Measurements from ENCODE around the gene PPP1R7. TPM values are rescaled to one million over a fixed set of nuclear protein-coding genes. Genes with fewer than 3 reads are reported as not detected.

Gene PPP1R7
- total RNA-seq, 4 donors from 2014 or later = 58.7 to 74.0 (median 68.8) TPM

GRCh38 chr2:241141214-241141770, 9.0 kb upstream of the PPP1R7 start:
- DNase-seq = no peak
- Histone ChIP-seq H3K4me3 (replicated peaks in 1 of 3) (no peak overlapping the region), H3K4me1 (no peaks in the 10 kb centered on the region), H3K27me3 (no peaks in the 10 kb centered on the region), H3K27ac (no peak overlapping the region), H3K36me3 (peaks cover 0 to 3% of the 10 kb centered on the region in 2 donors), H3K9me3 (no peaks in the 10 kb centered on the region)
- intact Hi-C loops (cut with DNase I) = no loop called here
- no peak for TF ChIP-seq CTCF (IDR thresholded peaks at IDR 0.05)
- 94 to 95% methylated on average over 14 of the region's 14 CpGs for WGBS, 2 donors

DNA sequence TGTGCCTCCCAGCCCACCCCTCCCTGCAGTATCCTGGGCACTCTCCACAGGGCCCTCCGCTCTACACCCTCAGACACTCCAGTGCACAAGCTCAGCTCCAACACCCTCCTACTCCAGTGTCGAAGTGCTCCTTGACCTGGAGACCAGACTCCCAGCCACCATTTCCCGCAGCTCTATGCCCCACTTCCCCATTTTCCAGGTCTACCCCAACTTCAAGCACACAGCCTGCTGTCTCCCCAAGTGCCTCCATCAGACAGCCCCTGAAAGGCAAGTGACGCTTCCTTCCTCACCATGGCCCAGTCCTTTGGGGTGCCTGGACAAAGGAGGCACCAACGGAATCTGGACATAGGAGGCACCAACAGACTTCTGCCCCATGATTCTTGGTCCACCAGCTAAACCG, 8.2 kb upstream of the PPP1R7 start:
- H3K27me3 ChIP-seq = no peaks in the 10 kb centered on the region
- no peaks in the 10 kb centered on the region for H3K36me3 ChIP-seq
- 86 to 95% methylated on average over 5 to 6 of the region's 6 CpGs for WGBS, 2 donors
- no peak overlapping the region for H3K4me3 ChIP-seq (replicated peaks in 1 of 3)
- no peak for DNase-seq
- intact Hi-C loops (cut with DNase I) = no loop called here
- TF ChIP-seq POLR2A (IDR thresholded peaks at IDR 0.05) = no peak
- TF ChIP-seq CTCF (IDR thresholded peaks at IDR 0.05) = no peak
- H3K9me3 ChIP-seq = no peaks in the 10 kb centered on the region
- H3K27ac ChIP-seq = no peak overlapping the region
- H3K4me1 ChIP-seq = no peaks in the 10 kb centered on the region

DNA sequence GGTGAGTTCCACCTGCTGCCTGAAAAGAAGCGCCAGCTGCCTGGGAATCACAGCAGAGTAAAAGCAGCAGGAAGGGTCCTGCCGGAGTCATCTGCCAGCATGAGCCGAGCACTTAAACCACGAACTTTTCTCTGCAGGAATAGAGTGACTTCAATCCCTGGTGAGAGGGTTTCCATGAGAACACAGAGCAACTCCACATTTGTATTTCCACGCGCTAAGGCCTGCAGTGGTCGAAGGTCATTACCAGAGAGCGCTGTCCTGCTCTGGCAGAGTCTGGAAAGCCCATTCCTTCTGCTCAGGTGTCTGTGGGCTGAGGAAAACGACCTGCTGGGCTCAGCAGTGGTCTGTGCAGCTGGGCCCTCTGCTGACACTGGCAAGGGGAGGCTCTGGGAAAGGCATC, 7.7 kb upstream of the PPP1R7 start:
- Histone ChIP-seq H3K4me1 (no peaks in the 10 kb centered on the region), H3K36me3 (no peaks in the 10 kb centered on the region), H3K4me3 (replicated peaks in 1 of 3) (no peak overlapping the region), H3K9me3 (no peaks in the 10 kb centered on the region), H3K27me3 (no peaks in the 10 kb centered on the region), H3K27ac (no peak overlapping the region)
- WGBS, 2 donors = 88 to 89% methylated on average over 9 of the region's 9 CpGs
- DNase-seq = no peak
- no peak for TF ChIP-seq CTCF (IDR thresholded peaks at IDR 0.05)
- no peak for TF ChIP-seq POLR2A (IDR thresholded peaks at IDR 0.05)
- intact Hi-C loops (cut with DNase I) = no loop called here

- no peak overlapping the region for H3K4me3 ChIP-seq (replicated peaks in 1 of 3)
Observed at GRCh38 chr2:241146286-241146685, 4.0 kb upstream of the PPP1R7 start.

GRCh38 chr2:241147336-241147735, 2.9 kb upstream of the PPP1R7 start:
- H3K27me3 ChIP-seq = no peaks in the 10 kb centered on the region

More at GRCh38 chr2:241146286-241146685, 4.0 kb upstream of the PPP1R7 start:
- 89 to 91% methylated on average over 4 of the region's 4 CpGs for WGBS, 2 donors
- Histone ChIP-seq H3K36me3 (no peaks in the 10 kb centered on the region), H3K27ac (no peak overlapping the region), H3K9me3 (no peaks in the 10 kb centered on the region), H3K27me3 (no peaks in the 10 kb centered on the region), H3K4me1 (peaks cover 8 to 11% of the 10 kb centered on the region in 2 donors)
- TF ChIP-seq POLR2A (IDR thresholded peaks at IDR 0.05) (no peak), CTCF (IDR thresholded peaks at IDR 0.05) (no peak)
- intact Hi-C loops (cut with DNase I) = no loop called here
- no peak for DNase-seq

More at GRCh38 chr2:241147336-241147735, 2.9 kb upstream of the PPP1R7 start:
- Histone ChIP-seq H3K9me3 (no peaks in the 10 kb centered on the region), H3K27ac (no peak overlapping the region), H3K4me1 (peaks cover 8 to 13% of the 10 kb centered on the region in 2 donors), H3K36me3 (no peaks in the 10 kb centered on the region), H3K4me3 (replicated peaks in 1 of 3) (no peak overlapping the region)
- intact Hi-C loops (cut with DNase I) = no loop called here
- no peak for DNase-seq
- TF ChIP-seq POLR2A (IDR thresholded peaks at IDR 0.05) (no peak), CTCF (IDR thresholded peaks at IDR 0.05) (no peak)
- WGBS, 2 donors = 97 to 98% methylated on average over 3 of the region's 3 CpGs
